ENCODE results near the gene BLTP1. TPM values are rescaled to one million over a fixed set of nuclear protein-coding genes. Genes with fewer than 3 reads are reported as not detected.

Gene BLTP1
- total and polyA plus RNA-seq, 2 experiments from 2014 or later, result 12.9 to 62.5 TPM

GRCh38 chr4:122156819-122157218 is 4.7 kb downstream of the BLTP1 start:
- H3K27me3 Mint-ChIP-seq (ENCODE audit: insufficient read depth, low read depth, poor library complexity), result no peaks in the 10 kb centered on the region
- no peak overlapping the region for H3K4me3 Mint-ChIP-seq
- H2AFZ ChIP-seq, result no peak overlapping the region
- H3K27me3 ChIP-seq (ENCODE audit: insufficient read depth), result no peaks in the 10 kb centered on the region
- no peaks in the 10 kb centered on the region for H3K9me2 ChIP-seq (ENCODE audit: insufficient read depth)
- DNase-seq (ENCODE audit: low spot score), result no peak
- H3K4me1 Mint-ChIP-seq, result peaks cover 3% of the 10 kb centered on the region; the same call in 2 of the 3 replicates
- no peak for ATAC-seq
- TF ChIP-seq EZH2 (IDR thresholded peaks at IDR 0.05; ENCODE audit: low read depth, unreplicated experiment) (no peak), ZNF462 (CRISPR knock-in tag; IDR thresholded peaks at IDR 0.05) (no peak), NANOG (IDR thresholded peaks at IDR 0.05; ENCODE audit: borderline replicate concordance) (no peak), ZNF331 (CRISPR knock-in tag; IDR thresholded peaks at IDR 0.05; ENCODE audit: low read depth) (no peak), ZNF114 (CRISPR knock-in tag; IDR thresholded peaks at IDR 0.05) (no peak), JUNB (IDR thresholded peaks at IDR 0.05; ENCODE audit: unreplicated experiment) (no peak), EZH2phosphoT487 (IDR thresholded peaks at IDR 0.05; ENCODE audit: unreplicated experiment) (no peak), STAT1 (IDR thresholded peaks at IDR 0.05; ENCODE audit: unreplicated experiment) (no peak), POLR2AphosphoS5 (IDR thresholded peaks at IDR 0.05; ENCODE audit: low read depth) (no peak), CREB1 (CRISPR knock-in tag; IDR thresholded peaks at IDR 0.05; ENCODE audit: low read depth) (no peak)
- TF ChIP-seq, protein P1, sequence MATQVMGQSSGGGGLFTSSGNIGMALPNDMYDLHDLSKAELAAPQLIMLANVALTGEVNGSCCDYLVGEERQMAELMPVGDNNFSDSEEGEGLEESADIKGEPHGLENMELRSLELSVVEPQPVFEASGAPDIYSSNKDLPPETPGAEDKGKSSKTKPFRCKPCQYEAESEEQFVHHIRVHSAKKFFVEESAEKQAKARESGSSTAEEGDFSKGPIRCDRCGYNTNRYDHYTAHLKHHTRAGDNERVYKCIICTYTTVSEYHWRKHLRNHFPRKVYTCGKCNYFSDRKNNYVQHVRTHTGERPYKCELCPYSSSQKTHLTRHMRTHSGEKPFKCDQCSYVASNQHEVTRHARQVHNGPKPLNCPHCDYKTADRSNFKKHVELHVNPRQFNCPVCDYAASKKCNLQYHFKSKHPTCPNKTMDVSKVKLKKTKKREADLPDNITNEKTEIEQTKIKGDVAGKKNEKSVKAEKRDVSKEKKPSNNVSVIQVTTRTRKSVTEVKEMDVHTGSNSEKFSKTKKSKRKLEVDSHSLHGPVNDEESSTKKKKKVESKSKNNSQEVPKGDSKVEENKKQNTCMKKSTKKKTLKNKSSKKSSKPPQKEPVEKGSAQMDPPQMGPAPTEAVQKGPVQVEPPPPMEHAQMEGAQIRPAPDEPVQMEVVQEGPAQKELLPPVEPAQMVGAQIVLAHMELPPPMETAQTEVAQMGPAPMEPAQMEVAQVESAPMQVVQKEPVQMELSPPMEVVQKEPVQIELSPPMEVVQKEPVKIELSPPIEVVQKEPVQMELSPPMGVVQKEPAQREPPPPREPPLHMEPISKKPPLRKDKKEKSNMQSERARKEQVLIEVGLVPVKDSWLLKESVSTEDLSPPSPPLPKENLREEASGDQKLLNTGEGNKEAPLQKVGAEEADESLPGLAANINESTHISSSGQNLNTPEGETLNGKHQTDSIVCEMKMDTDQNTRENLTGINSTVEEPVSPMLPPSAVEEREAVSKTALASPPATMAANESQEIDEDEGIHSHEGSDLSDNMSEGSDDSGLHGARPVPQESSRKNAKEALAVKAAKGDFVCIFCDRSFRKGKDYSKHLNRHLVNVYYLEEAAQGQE (IDR thresholded peaks at IDR 0.05; ENCODE audit: unreplicated experiment), result no peak
- TF ChIP-seq, protein P2, sequence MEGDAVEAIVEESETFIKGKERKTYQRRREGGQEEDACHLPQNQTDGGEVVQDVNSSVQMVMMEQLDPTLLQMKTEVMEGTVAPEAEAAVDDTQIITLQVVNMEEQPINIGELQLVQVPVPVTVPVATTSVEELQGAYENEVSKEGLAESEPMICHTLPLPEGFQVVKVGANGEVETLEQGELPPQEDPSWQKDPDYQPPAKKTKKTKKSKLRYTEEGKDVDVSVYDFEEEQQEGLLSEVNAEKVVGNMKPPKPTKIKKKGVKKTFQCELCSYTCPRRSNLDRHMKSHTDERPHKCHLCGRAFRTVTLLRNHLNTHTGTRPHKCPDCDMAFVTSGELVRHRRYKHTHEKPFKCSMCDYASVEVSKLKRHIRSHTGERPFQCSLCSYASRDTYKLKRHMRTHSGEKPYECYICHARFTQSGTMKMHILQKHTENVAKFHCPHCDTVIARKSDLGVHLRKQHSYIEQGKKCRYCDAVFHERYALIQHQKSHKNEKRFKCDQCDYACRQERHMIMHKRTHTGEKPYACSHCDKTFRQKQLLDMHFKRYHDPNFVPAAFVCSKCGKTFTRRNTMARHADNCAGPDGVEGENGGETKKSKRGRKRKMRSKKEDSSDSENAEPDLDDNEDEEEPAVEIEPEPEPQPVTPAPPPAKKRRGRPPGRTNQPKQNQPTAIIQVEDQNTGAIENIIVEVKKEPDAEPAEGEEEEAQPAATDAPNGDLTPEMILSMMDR (conservative IDR thresholded peaks at IDR 0.05; ENCODE audit: low read depth in 2 of 2), result no peak
- TF ChIP-seq, protein P3, sequence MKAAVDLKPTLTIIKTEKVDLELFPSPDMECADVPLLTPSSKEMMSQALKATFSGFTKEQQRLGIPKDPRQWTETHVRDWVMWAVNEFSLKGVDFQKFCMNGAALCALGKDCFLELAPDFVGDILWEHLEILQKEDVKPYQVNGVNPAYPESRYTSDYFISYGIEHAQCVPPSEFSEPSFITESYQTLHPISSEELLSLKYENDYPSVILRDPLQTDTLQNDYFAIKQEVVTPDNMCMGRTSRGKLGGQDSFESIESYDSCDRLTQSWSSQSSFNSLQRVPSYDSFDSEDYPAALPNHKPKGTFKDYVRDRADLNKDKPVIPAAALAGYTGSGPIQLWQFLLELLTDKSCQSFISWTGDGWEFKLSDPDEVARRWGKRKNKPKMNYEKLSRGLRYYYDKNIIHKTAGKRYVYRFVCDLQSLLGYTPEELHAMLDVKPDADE (IDR thresholded peaks at IDR 0.05), result no peak
- peaks cover 4% of the 10 kb centered on the region; the same call in 1 of the 2 replicates for H3K36me3 ChIP-seq (ENCODE audit: insufficient read depth)
- H3K27ac Mint-ChIP-seq, result no peak overlapping the region
- H3K4me3 ChIP-seq, result no peak overlapping the region
- peaks cover 37% of the 10 kb centered on the region for H3K36me3 Mint-ChIP-seq (ENCODE audit: low read depth)
- no peak overlapping the region for H3K4me2 ChIP-seq
- H3K9me3 Mint-ChIP-seq, result peaks cover 13% of the 10 kb centered on the region
- peaks cover 70% of the 10 kb centered on the region for H3K79me2 ChIP-seq (replicated peaks; ENCODE audit: insufficient read depth)
- H3K4me1 ChIP-seq (ENCODE audit: insufficient read depth), result 0 out of 2 replicates have a peak, but pooled peaks cover 4% of the 10 kb centered on the region
- H3K27ac ChIP-seq (ENCODE audit: low read depth), result no peak overlapping the region
- no peaks in the 10 kb centered on the region for H3F3A ChIP-seq (replicated peaks; ENCODE audit: low read depth)
- no peaks in the 10 kb centered on the region for H4K20me1 ChIP-seq (replicated peaks; ENCODE audit: insufficient read depth)
